GM12878 (cell line): ENCODE measurements around the gene SMCP. TPM values are rescaled to one million over a fixed set of nuclear protein-coding genes. Genes with fewer than 3 reads are reported as not detected.

Experiments used
- ATAC-seq: fragments of 200-7000 bp; cut with Tn5 transposase; 3 replicates; pipeline ENCODE4 v1.9.1; 2020; ENCODE audit warnings: mild to moderate bottlenecking, moderate library complexity
- BruUV-seq: library from RNA; stranded (reverse); fragments of 400-500 nt; replicated peaks from 2 replicates; lab custom pipeline; 2021; lab: Mats Ljungman, UMichigan
- CTCF ChIA-PET: fragments of 300-600 bp; sonication (Branson Sonifier 250); formaldehyde crosslinking; extraction: SDS; loops from one replicate; lab custom pipeline; 2021; ENCODE audit warnings: inconsistent platforms; lab: Yijun Ruan, JAX
- POLR2A ChIA-PET: fragments of 350-600 bp; formaldehyde crosslinking; extraction: SDS; loops from one replicate; lab custom pipeline; 2021; ENCODE audit warnings: inconsistent platforms; lab: Charles Lee
- RAD21 ChIA-PET: fragments of 300-600 bp; sonication (Branson Sonifier 250); formaldehyde crosslinking; loops from one replicate; lab custom pipeline; 2023; ENCODE audit warnings: antibody characterized with exemption; ENCODE audit not compliant: unreplicated experiment; lab: Charles Lee
- SMC1A ChIA-PET: fragments of 300-600 bp; sonication (Branson Sonifier 250); formaldehyde crosslinking; loops from one replicate; lab custom pipeline; 2023; ENCODE audit not compliant: unreplicated experiment, uncharacterized antibody; lab: Charles Lee
- DNase-seq: peaks from one replicate; pipeline ENCODE4 v3.0.0-alpha.2; 2011; ENCODE audit warnings: low read depth, low spot score
- FAIRE-seq: peaks from 3 replicates; lab custom pipeline; 2011; peaks lifted over from hg19 to GRCh38; lab: Jason Lieb, UNC
- H2AFZ ChIP-seq: 2 replicates; pipeline ENCODE4 v1.6.0; 2011; ENCODE audit warnings: low read depth, low read length, control low read depth; ENCODE audit not compliant: control insufficient read depth
- H3K27ac ChIP-seq: 2 replicates; pipeline ENCODE4 v1.5.1; 2011; ENCODE audit warnings: control low read depth; ENCODE audit not compliant: control insufficient read depth, insufficient read depth
- H3K27me3 ChIP-seq, 2 experiments: replicated peaks in 1 of 2; 2 replicates each; pipeline versions ENCODE4 v1.6.0 to v1.6.1; 2011; ENCODE audit warnings: low read length in 1 of 2; ENCODE audit not compliant: control insufficient read depth in 2 of 2, insufficient read depth in 2 of 2
- H3K36me3 ChIP-seq, 2 experiments: 2 replicates each; pipeline ENCODE4 v1.5.1; 2011; ENCODE audit warnings: low read length in 1 of 2; ENCODE audit not compliant: control insufficient read depth in 2 of 2, insufficient read depth in 2 of 2
- H3K4me1 ChIP-seq: 2 replicates; pipeline ENCODE4 v1.6.1; 2011; ENCODE audit warnings: mild to moderate bottlenecking, low read length, moderate library complexity, mixed read lengths; ENCODE audit not compliant: control insufficient read depth, insufficient read depth
- H3K4me2 ChIP-seq: 2 replicates; pipeline ENCODE4 v1.6.0; 2011; ENCODE audit warnings: control low read depth; ENCODE audit not compliant: control insufficient read depth, insufficient read depth
- H3K4me3 ChIP-seq: fragments of 200-600 bp; sonication (generic); 2 replicates; pipeline ENCODE4 v1.5.1; 2016
- H3K79me2 ChIP-seq: 2 replicates; pipeline ENCODE4 v1.6.0; 2011; ENCODE audit warnings: low read length; ENCODE audit not compliant: control insufficient read depth, insufficient read depth
- H3K9ac ChIP-seq: 2 replicates; pipeline ENCODE4 v1.8.0; 2011; ENCODE audit warnings: low read length, control low read depth, mixed read lengths; ENCODE audit not compliant: control insufficient read depth, insufficient read depth
- H3K9me3 ChIP-seq: replicated peaks from 3 replicates; pipeline ENCODE4 v1.5.1; 2011; ENCODE audit warnings: mild to moderate bottlenecking, low read length; ENCODE audit not compliant: control insufficient read depth, insufficient read depth
- H4K20me1 ChIP-seq: 2 replicates; pipeline ENCODE4 v1.6.0; 2011; ENCODE audit not compliant: control insufficient read depth, insufficient read depth
- CHD4 ChIP-seq: fragments of 200-600 bp; sonication (generic); IDR thresholded peaks from 2 replicates; pipeline ENCODE4 v1.6.1; 2016; ENCODE audit warnings: mild to moderate bottlenecking
- DPF2 ChIP-seq: fragments of 450-650 bp; IDR thresholded peaks from 2 replicates; pipeline ENCODE4 v1.6.1; 2017; ENCODE audit warnings: mild to moderate bottlenecking
- E2F4 ChIP-seq: IDR thresholded peaks from 2 replicates; pipeline ENCODE4 v1.6.1; 2012; ENCODE audit warnings: low read depth, low read length, improper control_type of control experiment
- HDGF ChIP-seq: fragments of 450-650 bp; IDR thresholded peaks from 2 replicates; pipeline ENCODE4 v1.6.1; 2016; ENCODE audit warnings: antibody characterized with exemption
- MYC ChIP-seq: IDR thresholded peaks from 2 replicates; pipeline ENCODE4 v1.6.1; 2011; ENCODE audit warnings: mild to moderate bottlenecking, low read length, moderate library complexity, inconsistent platforms; ENCODE audit not compliant: insufficient read depth, insufficient replicate concordance, insufficient read length, severe bottlenecking
- NBN ChIP-seq: fragments of 450-650 bp; IDR thresholded peaks from 2 replicates; pipeline ENCODE4 v1.6.1; 2016
- RBBP5 ChIP-seq: fragments of 200-600 bp; sonication (generic); conservative IDR thresholded peaks from 2 replicates; pipeline ENCODE4 v1.6.1; 2016
- YBX1 ChIP-seq: fragments of 450-650 bp; IDR thresholded peaks from 2 replicates; pipeline ENCODE4 v1.6.1; 2016; ENCODE audit warnings: antibody characterized with exemption
- WGBS: methylation state at CpG from one replicate; pipeline ENCODE4 v1.1.6; 2016; ENCODE audit warnings: low lambda C conversion rate; ENCODE audit not compliant: insufficient replicate concordance, insufficient coverage; ENCODE audit errors: missing lambda C conversion rate; 5-methylcytosine and 5-hydroxymethylcytosine counted together
- in situ Hi-C: fragments of 300-500 bp; cut with MboI; formaldehyde crosslinking; loops from 9 replicates; pipeline ENCODE4 v1.14.3; 2018; ENCODE audit warnings: mixed read lengths
- intact Hi-C: fragments of 100-400 bp; cut with micrococcal nuclease; formaldehyde crosslinking; loops from one replicate; pipeline ENCODE4 v1.14.2; 2022; ENCODE audit not compliant: unreplicated experiment
- polyA plus RNA-seq, 11 experiments: library from polyadenylated mRNA; depleted of rRNA in 4 of 11; unstranded in 6 of 11; stranded (reverse) in 5 of 11; fragments of >200 nt; fragmentation: Nextera tagmentation in 4 of 11; fragmentation: Illumina TruSeq in 1 of 11; extraction: Ambion mirVana in 4 of 11; extraction: Trizol in 1 of 11; gene quantifications; 1 replicate in 1 of 11; 2 replicates in 10 of 11; pipeline versions ENCODE4 v1.2.1 to v1.2.3, GENCODE V29; 2011 to 2016; ENCODE audit warnings: inconsistent platforms in 2 of 11, missing spikeins in 2 of 11, low read depth in 1 of 11
- total RNA-seq, 4 experiments: library from RNA; depleted of rRNA in 3 of 4; stranded (reverse); fragments of >200 nt in 3 of 4; fragmentation: Illumina TruSeq in 1 of 4; extraction: Trizol in 1 of 4; gene quantifications; 2 replicates each; pipeline versions ENCODE4 v1.2.1 to v1.2.3, GENCODE V29; 2013 to 2021

SMCP gene
- total and polyA plus RNA-seq, 10 of the 15 experiments (the other 5 are each of a cell fraction or from before 2014, with no cell fraction given): 0.16 to 0.69 (median 0.27) TPM; not detected in 7

- Histone ChIP-seq H3K27me3 (no peaks in the 10 kb centered on the region; a peak in 1 of 4 replicates), H2AFZ (no peak overlapping the region), H3K9ac (no peak overlapping the region), H3K9me3 (no peaks in the 10 kb centered on the region), H3K4me2 (no peak overlapping the region), H3K4me3 (no peak overlapping the region)
- FAIRE-seq (no peak), DNase-seq (no peak), ATAC-seq (no peak)
- RAD21 ChIA-PET: no interaction called here
- intact Hi-C loops: no loop called here
- BruUV-seq: no TSS peak
- SMC1A ChIA-PET: interaction anchor here (0.6 to 1.5 kb wide), 2 partner anchors 10 to 467 kb away, joined by 3 to 4 read pairs; no protein-coding TSS in a partner anchor
- 10% methylated on average over 3 of the region's 3 CpGs for WGBS
- TF ChIP-seq RBBP5 (no peak), DPF2 (no peak), MYC (no peak), NBN (no peak), YBX1 (no peak), E2F4 (no peak), CHD4 (no peak), HDGF (no peak)
- TF ChIP-seq, all 136 proteins: peak for 0
- Histone ChIP-seq H3K79me2 (no peaks in the 10 kb centered on the region), H3K4me1 (no peaks in the 10 kb centered on the region), H4K20me1 (no peaks in the 10 kb centered on the region), H3K27ac (no peak overlapping the region), H3K36me3 (no peaks in the 10 kb centered on the region)
- ChIA-PET CTCF (interaction anchor here (1.6 kb wide), 1 partner anchor 9 kb away, joined by 3 read pairs; no protein-coding TSS in a partner anchor), POLR2A (no interaction called here)
- in situ Hi-C loops: no loop called here
Measured at GRCh38 chr1:152860129-152860528, 18.0 kb upstream of the SMCP start.
